ENCODE results near the gene ARG2.

Gene ARG2

GRCh38 chr14:67694791-67695393, 75.2 kb downstream of the ARG2 start:
- Histone ChIP-seq H3K4me3 (ENCODE audit: low read length) (peak overlapping the region; percentile 93), H3K27ac (ENCODE audit: low read length) (peak overlapping the region; percentile 78), H3K27me3 (ENCODE audit: control insufficient read depth, insufficient read depth, low read length) (peaks cover 6% of the 10 kb centered on the region), H3K9ac (ENCODE audit: low read length) (peak overlapping the region; percentile 89), H3K9me3 (ENCODE audit: control insufficient read depth, low read depth, low read length) (no peaks in the 10 kb centered on the region), H3K36me3 (ENCODE audit: control insufficient read depth, low read depth, low read length) (peaks cover 34% of the 10 kb centered on the region), H3K4me1 (ENCODE audit: control insufficient read depth, low read depth, low read length) (no peaks in the 10 kb centered on the region)

GRCh38 chr14:67695394-67695949, 75.8 kb downstream of the ARG2 start, which contains the start of gene RDH11:
TSS of gene RDH11 (minus strand) at chr14:67695764. CDS start at chr14:67695703, 61 bp downstream.
- no peaks in the 10 kb centered on the region for H3K9me3 ChIP-seq (ENCODE audit: control insufficient read depth, low read depth, low read length)
- peaks cover 28% of the 10 kb centered on the region for H3K36me3 ChIP-seq (ENCODE audit: control insufficient read depth, low read depth, low read length)
- peak within 1 kb of the TSS; percentile 89 for H3K9ac ChIP-seq (ENCODE audit: low read length)
- no peaks in the 10 kb centered on the region for H3K4me1 ChIP-seq (ENCODE audit: control insufficient read depth, low read depth, low read length)
- peaks cover 6% of the 10 kb centered on the region for H3K27me3 ChIP-seq (ENCODE audit: control insufficient read depth, insufficient read depth, low read length)
- H3K4me3 ChIP-seq (ENCODE audit: low read length) = peak within 1 kb of the TSS; percentile 93
- H3K27ac ChIP-seq (ENCODE audit: low read length) = peak within 1 kb of the TSS; percentile 78

GRCh38 chr14:67697006-67697405, 77.3 kb downstream of the ARG2 start:
- Histone ChIP-seq H3K9ac (ENCODE audit: low read length) (no peak overlapping the region), H3K36me3 (ENCODE audit: control insufficient read depth, low read depth, low read length) (peaks cover 12% of the 10 kb centered on the region), H3K27me3 (ENCODE audit: control insufficient read depth, insufficient read depth, low read length) (peaks cover 6% of the 10 kb centered on the region), H3K9me3 (ENCODE audit: control insufficient read depth, low read depth, low read length) (no peaks in the 10 kb centered on the region), H3K27ac (ENCODE audit: low read length) (no peak overlapping the region), H3K4me3 (ENCODE audit: low read length) (no peak overlapping the region), H3K4me1 (ENCODE audit: control insufficient read depth, low read depth, low read length) (no peaks in the 10 kb centered on the region)

GRCh38 chr14:67698179-67698578, 78.5 kb downstream of the ARG2 start:
- no peak overlapping the region for H3K9ac ChIP-seq (ENCODE audit: low read length)
- peaks cover 2% of the 10 kb centered on the region for H3K36me3 ChIP-seq (ENCODE audit: control insufficient read depth, low read depth, low read length)
- H3K27me3 ChIP-seq (ENCODE audit: control insufficient read depth, insufficient read depth, low read length) = peaks cover 6% of the 10 kb centered on the region
- H3K4me1 ChIP-seq (ENCODE audit: control insufficient read depth, low read depth, low read length) = no peaks in the 10 kb centered on the region
- H3K4me3 ChIP-seq (ENCODE audit: low read length) = no peak overlapping the region
- no peaks in the 10 kb centered on the region for H3K9me3 ChIP-seq (ENCODE audit: control insufficient read depth, low read depth, low read length)
- no peak overlapping the region for H3K27ac ChIP-seq (ENCODE audit: low read length)

Data from iPS-18a (cell line).